H1 (cell line): Measurements from ENCODE around the gene PPP4R4. TPM values are rescaled to one million over a fixed set of nuclear protein-coding genes. Genes with fewer than 3 reads are reported as not detected.
A peak's percentile ranks its signal among the peaks of the same experiment; 100 is the strongest.

ENCODE experiments used
- CTCF ChIA-PET: fragments of 300-600 bp; sonication (Branson Sonifier 250); formaldehyde crosslinking; loops from one replicate; lab custom pipeline; 2021; ENCODE audit not compliant: partially characterized antibody; lab: Charles Lee
- POLR2A ChIA-PET: fragments of 300-600 bp; sonication (Branson Sonifier 250); formaldehyde crosslinking; loops from one replicate; lab custom pipeline; 2021; ENCODE audit warnings: inconsistent platforms; ENCODE audit not compliant: partially characterized antibody; lab: Charles Lee
- DNase-seq, 2 experiments: peaks; one replicate each; pipeline versions ENCODE4 v3.0.0 to v3.0.0-alpha.2; 2010 to 2022; ENCODE audit warnings: low spot score in 2 of 2, low read depth in 1 of 2, mixed read lengths in 1 of 2
- FAIRE-seq: peaks from 2 replicates; lab custom pipeline; 2011; peaks lifted over from hg19 to GRCh38; lab: Jason Lieb, UNC
- H2AFZ ChIP-seq: 2 replicates; pipeline ENCODE4 v1.8.1; 2012; ENCODE audit warnings: low read length, inconsistent platforms
- H2AK5ac ChIP-seq: 2 replicates; pipeline ENCODE4 v1.6.1; 2013; ENCODE audit warnings: low read depth, low read length
- H2BK120ac ChIP-seq: replicated peaks from 2 replicates; pipeline ENCODE3; 2013; ENCODE audit warnings: low read depth, low read length, inconsistent platforms
- H2BK12ac ChIP-seq: 2 replicates; pipeline ENCODE4 v1.6.1; 2013; ENCODE audit warnings: low read depth, low read length
- H2BK15ac ChIP-seq: 2 replicates; pipeline ENCODE4 v1.6.1; 2013; ENCODE audit warnings: low read length
- H2BK20ac ChIP-seq: 2 replicates; pipeline ENCODE4 v1.6.1; 2013; ENCODE audit warnings: low read length
- H2BK5ac ChIP-seq: 2 replicates; pipeline ENCODE4 v1.6.1; 2013; ENCODE audit warnings: low read depth, low read length
- H3K14ac ChIP-seq: 2 replicates; pipeline ENCODE4 v1.6.1; 2013; ENCODE audit warnings: inconsistent platforms; ENCODE audit not compliant: insufficient read length
- H3K18ac ChIP-seq: 2 replicates; pipeline ENCODE4 v1.6.1; 2013; ENCODE audit warnings: low read length; ENCODE audit errors: extremely low read depth
- H3K23ac ChIP-seq: 2 replicates; pipeline ENCODE4 v1.6.1; 2013; ENCODE audit warnings: inconsistent platforms; ENCODE audit not compliant: insufficient read length
- H3K23me2 ChIP-seq: 2 replicates; pipeline ENCODE4 v1.6.1; 2013; ENCODE audit warnings: low read depth, low read length
- H3K27ac ChIP-seq: 2 replicates; pipeline ENCODE4 v1.6.1; 2011; ENCODE audit warnings: low read depth, low read length, inconsistent platforms
- H3K27me3 ChIP-seq, 4 experiments: replicated peaks in 1 of 4; 1 replicate in 1 of 4; 2 replicates in 3 of 4; pipeline versions ENCODE4 v1.6.1 to v1.8.1; 2011 to 2013; ENCODE audit warnings: low read length in 3 of 4, mild to moderate bottlenecking in 3 of 4, inconsistent platforms in 2 of 4, mixed read lengths in 2 of 4, moderate library complexity in 1 of 4; ENCODE audit not compliant: control insufficient read depth in 3 of 4, insufficient read depth in 3 of 4; ENCODE audit errors: extremely low read depth in 1 of 4
- H3K36me3 ChIP-seq, 4 experiments: 2 replicates each; pipeline versions ENCODE4 v1.6.1 to v1.8.1; 2011 to 2013; ENCODE audit warnings: mild to moderate bottlenecking in 4 of 4, low read length in 3 of 4, moderate library complexity in 2 of 4, control low read depth in 1 of 4, inconsistent platforms in 1 of 4; ENCODE audit not compliant: insufficient read depth in 4 of 4, control insufficient read depth in 2 of 4
- H3K4ac ChIP-seq: replicated peaks from 2 replicates; pipeline ENCODE3; 2013; ENCODE audit warnings: low read length, low read depth, mixed read lengths, inconsistent platforms; ENCODE audit not compliant: insufficient read length
- H3K4me1 ChIP-seq, 4 experiments: replicated peaks in 1 of 4; 1 replicate in 1 of 4; 2 replicates in 3 of 4; pipeline versions ENCODE4 v1.6.1 to v1.8.1; 2011 to 2013; ENCODE audit warnings: low read length in 3 of 4, inconsistent platforms in 2 of 4, mixed read lengths in 1 of 4; ENCODE audit not compliant: insufficient read depth in 4 of 4, control insufficient read depth in 3 of 4
- H3K4me2 ChIP-seq, 2 experiments: 2 replicates each; pipeline versions ENCODE4 v1.6.1 to v1.8.1; 2011 to 2013; ENCODE audit warnings: low read depth in 2 of 2, low read length in 2 of 2, control low read depth in 1 of 2, inconsistent platforms in 1 of 2, mild to moderate bottlenecking in 1 of 2; ENCODE audit not compliant: insufficient read depth in 1 of 2
- H3K4me3 ChIP-seq, 4 experiments: fragments of 200-600, 300-600 bp in 1 of 4; sonication (generic), shearing (Covaris generic), sonication (Bioruptor Twin) in 1 of 4; 2 replicates each; pipeline versions ENCODE4 v1.5.1 to v1.8.1; 2011 to 2016; ENCODE audit warnings: low read length in 4 of 4, low read depth in 3 of 4, control low read depth in 2 of 4, inconsistent platforms in 2 of 4, mild to moderate bottlenecking in 2 of 4, mixed read lengths in 1 of 4, moderate library complexity in 1 of 4; ENCODE audit not compliant: insufficient read depth in 2 of 4; ENCODE audit errors: extremely low read depth in 1 of 4
- H3K56ac ChIP-seq: replicated peaks from 2 replicates; pipeline ENCODE3; 2013; ENCODE audit warnings: low read depth, mild to moderate bottlenecking, mixed read lengths, low read length, inconsistent platforms; ENCODE audit not compliant: insufficient read length
- H3K79me1 ChIP-seq: 2 replicates; pipeline ENCODE4 v1.6.1; 2013; ENCODE audit warnings: low read depth, low read length, control low read depth
- H3K79me2 ChIP-seq, 2 experiments: 2 replicates each; pipeline versions ENCODE4 v1.6.1 to v1.8.1; 2012 to 2013; ENCODE audit warnings: low read length in 2 of 2, mild to moderate bottlenecking in 2 of 2, inconsistent platforms in 1 of 2; ENCODE audit not compliant: insufficient read depth in 2 of 2, control insufficient read depth in 1 of 2
- H3K9ac ChIP-seq, 4 experiments: replicated peaks in 1 of 4; 1 replicate in 1 of 4; 2 replicates in 3 of 4; pipeline versions ENCODE4 v1.6.1 to v1.8.1; 2011 to 2013; ENCODE audit warnings: low read depth in 3 of 4, low read length in 3 of 4, control low read depth in 2 of 4, mild to moderate bottlenecking in 2 of 4, moderate library complexity in 2 of 4, inconsistent platforms in 1 of 4; ENCODE audit errors: extremely low read depth in 1 of 4
- H3K9me3 ChIP-seq, 2 experiments: 2 replicates each; pipeline versions ENCODE4 v1.6.1 to v1.8.1; 2012 to 2013; ENCODE audit warnings: mild to moderate bottlenecking in 2 of 2, moderate library complexity in 2 of 2, control low read depth in 1 of 2, inconsistent platforms in 1 of 2, low read depth in 1 of 2, low read length in 1 of 2, mixed read lengths in 1 of 2; ENCODE audit not compliant: insufficient read depth in 2 of 2
- H4K20me1 ChIP-seq, 2 experiments: replicated peaks in 1 of 2; 2 replicates each; pipeline versions ENCODE3 to v1.8.1; 2011 to 2013; ENCODE audit warnings: inconsistent platforms in 2 of 2, low read length in 2 of 2, mild to moderate bottlenecking in 1 of 2; ENCODE audit not compliant: insufficient read depth in 2 of 2, control insufficient read depth in 1 of 2
- H4K5ac ChIP-seq: 2 replicates; pipeline ENCODE4 v1.6.1; 2013; ENCODE audit warnings: low read length, low read depth, mixed read lengths, inconsistent platforms; ENCODE audit not compliant: insufficient read length
- H4K8ac ChIP-seq: 2 replicates; pipeline ENCODE4 v1.8.0; 2013; ENCODE audit warnings: mild to moderate bottlenecking, moderate library complexity, low read length, inconsistent platforms; ENCODE audit not compliant: insufficient read depth; ENCODE audit errors: extremely low read depth
- H4K91ac ChIP-seq: replicated peaks from 2 replicates; pipeline ENCODE3; 2013; ENCODE audit warnings: low read length, mixed read lengths, inconsistent platforms; ENCODE audit not compliant: insufficient read length
- BCL11A ChIP-seq, 2 experiments: IDR thresholded peaks; one replicate each; pipeline ENCODE4 v1.6.1; 2011; ENCODE audit warnings: low read depth in 2 of 2, low read length in 2 of 2, mild to moderate bottlenecking in 2 of 2
- HDAC6 ChIP-seq: IDR thresholded peaks from one replicate; pipeline ENCODE4 v1.7.1; 2012; ENCODE audit warnings: low read depth, mild to moderate bottlenecking, inconsistent platforms, low read length, moderate library complexity
- KDM1A ChIP-seq: fragments of 200-600, 300-600 bp; sonication (generic); IDR thresholded peaks from 2 replicates; pipeline ENCODE4 v1.7.1; 2016; ENCODE audit warnings: mild to moderate bottlenecking, low read length, borderline replicate concordance
- WGBS, 2 experiments: shearing (Covaris generic) in 1 of 2; methylation state at CpG; one replicate each; pipeline versions ENCODE4 v1.1.6 to v1.1.7; 2013 to 2015; ENCODE audit warnings: low lambda C conversion rate in 2 of 2, mixed read lengths in 2 of 2, inconsistent platforms in 1 of 2, low coverage in 1 of 2, missing lambda C conversion rate in 1 of 2; ENCODE audit not compliant: insufficient replicate concordance in 2 of 2, insufficient coverage in 1 of 2, insufficient read length in 1 of 2; ENCODE audit errors: extremely low coverage in 1 of 2, missing lambda C conversion rate in 1 of 2; 5-methylcytosine and 5-hydroxymethylcytosine counted together
- polyA plus RNA-seq, 7 experiments: library from polyadenylated mRNA; depleted of rRNA in 3 of 7; stranded (reverse) in 5 of 7; unstranded in 2 of 7; fragments of >200 nt in 5 of 7; fragments of 200-250 nt in 2 of 7; gene quantifications; 1 replicate in 5 of 7; 2 replicates in 1 of 7; 4 replicates in 1 of 7; pipeline versions ENCODE4 v1.2.1 to v1.2.3, GENCODE V29; 2011 to 2013; ENCODE audit warnings: missing spikeins in 2 of 7, mixed read lengths in 2 of 7
- total RNA-seq: library from RNA; stranded (reverse); fragmentation: NEBNext Ultra II Directional; extraction: Animal tissue kit (Norgen Biotek cat#: 25700); gene quantifications from 2 replicates; pipeline ENCODE4 v1.2.1, GENCODE V29; 2021

PPP4R4 gene
- total and polyA plus RNA-seq, 2 of the 8 experiments (the other 6 are each of a cell fraction or from before 2014, with no cell fraction given), result 3.3 to 9.6 TPM

GRCh38 chr14:94306047-94306978 is 132.2 kb downstream of the PPP4R4 start:
- no peak overlapping the region for H2AFZ ChIP-seq
- DNase-seq, result no peak
- CTCF ChIA-PET, result interaction anchor here (0.7 to 4.3 kb wide), 25 partner anchors 9 to 370 kb away, joined by 3 to 39 read pairs (median 4); partner anchors contain the start of genes IFI27L2 and SERPINA6

More at GRCh38 chr14:94306047-94306978, 132.2 kb downstream of the PPP4R4 start:
- Histone ChIP-seq H3K9ac (no peak overlapping the region), H3K4me1 (no peaks in the 10 kb centered on the region), H4K91ac (no peak overlapping the region), H4K8ac (no peak overlapping the region; the same call in 1 of the 2 replicates), H2BK20ac (no peak overlapping the region), H3K27ac (no peak overlapping the region), H3K4me3 (no peak overlapping the region), H2BK12ac (no peak overlapping the region), H2BK5ac (no peak overlapping the region), H3K56ac (no peak overlapping the region), H3K23me2 (no peaks in the 10 kb centered on the region), H3K79me1 (no peaks in the 10 kb centered on the region), H3K4me2 (no peak overlapping the region), H3K4ac (no peak overlapping the region), H2AK5ac (no peak overlapping the region), H2BK15ac (no peak overlapping the region), H3K18ac (no peak overlapping the region), H3K9me3 (peaks cover 9 to 10% of the 10 kb centered on the region in 2 experiments; a peak in 3 of 4 replicates), H3K27me3 (no peaks in the 10 kb centered on the region), H4K20me1 (no peaks in the 10 kb centered on the region), H3K79me2 (no peaks in the 10 kb centered on the region), H2BK120ac (no peak overlapping the region), H3K36me3 (no peaks in the 10 kb centered on the region), H4K5ac (no peak overlapping the region), H3K23ac (no peak overlapping the region), H3K14ac (no peak overlapping the region)
- FAIRE-seq, result no peak
- TF ChIP-seq BCL11A (IDR thresholded peaks at IDR 0.05; ENCODE audit: low read depth in 2 of 2, low read length in 2 of 2) (no peak), HDAC6 (no peak), KDM1A (0 out of 2 replicates have a peak, but pooled peaks have one; percentile 31)
- WGBS, 2 experiments, result 86% methylated on average over 12 of the region's 12 CpGs; no CpG with 5 or more reads in 1 of the 2 experiments
- POLR2A ChIA-PET, result no interaction called here
